Endometrium (tissue), 2 donors: ENCODE data around the gene BCOR.

Experiments used
- FAIRE-seq: peaks from 2 replicates; lab custom pipeline; 2012; peaks lifted over from hg19 to GRCh38; lab: Jason Lieb, UNC
- donor health status: control.
- donor health status: control.

The BCOR gene

GRCh38 chrX:40097504-40098263 is at the start of gene BCOR:
BCOR (minus strand) TSS chrX:40097958; CDS start chrX:40077929, 20,029 bp downstream.
- FAIRE-seq, result no peak

DNA sequence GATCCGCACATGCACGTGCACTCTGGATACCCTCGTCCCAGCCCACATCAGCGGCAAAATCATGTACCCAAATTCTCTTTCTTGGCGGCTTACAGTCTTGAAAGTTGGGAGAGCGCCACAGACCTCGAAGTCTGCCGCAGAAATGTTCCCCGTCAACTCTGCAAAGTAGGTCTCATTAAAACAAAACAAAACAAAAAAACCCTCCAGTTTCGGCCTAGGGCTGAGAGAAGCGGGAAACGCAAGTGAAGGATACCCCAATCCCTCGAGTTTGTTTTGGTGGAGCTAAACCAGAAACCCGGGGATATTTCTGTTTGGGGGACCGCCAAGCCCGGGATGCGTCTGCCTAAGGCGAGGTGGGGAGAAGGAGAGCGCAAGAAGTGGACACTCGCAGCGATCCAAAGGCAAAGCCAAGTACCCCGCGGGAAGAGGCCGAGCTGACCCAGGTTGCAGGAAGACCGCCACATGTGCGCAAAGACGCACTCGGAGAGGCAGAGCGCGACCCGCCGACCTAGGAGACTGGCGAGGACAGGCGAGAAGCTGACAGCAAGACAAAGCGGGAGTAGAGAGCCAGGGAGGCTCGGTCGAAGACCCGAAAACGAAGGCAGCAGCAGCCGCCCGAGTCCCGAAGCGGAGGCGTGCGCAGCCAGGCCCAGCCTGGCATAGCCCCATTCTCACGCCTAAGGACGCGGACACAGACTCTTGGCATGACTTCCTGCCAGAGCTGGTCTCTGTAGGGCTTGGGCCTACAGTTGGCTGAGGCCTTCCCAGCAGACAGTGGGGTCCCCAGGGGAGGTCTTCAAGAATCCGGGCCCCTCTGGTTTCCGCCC is 49.6 kb upstream of the BCOR start:
- no peak for FAIRE-seq

DNA sequence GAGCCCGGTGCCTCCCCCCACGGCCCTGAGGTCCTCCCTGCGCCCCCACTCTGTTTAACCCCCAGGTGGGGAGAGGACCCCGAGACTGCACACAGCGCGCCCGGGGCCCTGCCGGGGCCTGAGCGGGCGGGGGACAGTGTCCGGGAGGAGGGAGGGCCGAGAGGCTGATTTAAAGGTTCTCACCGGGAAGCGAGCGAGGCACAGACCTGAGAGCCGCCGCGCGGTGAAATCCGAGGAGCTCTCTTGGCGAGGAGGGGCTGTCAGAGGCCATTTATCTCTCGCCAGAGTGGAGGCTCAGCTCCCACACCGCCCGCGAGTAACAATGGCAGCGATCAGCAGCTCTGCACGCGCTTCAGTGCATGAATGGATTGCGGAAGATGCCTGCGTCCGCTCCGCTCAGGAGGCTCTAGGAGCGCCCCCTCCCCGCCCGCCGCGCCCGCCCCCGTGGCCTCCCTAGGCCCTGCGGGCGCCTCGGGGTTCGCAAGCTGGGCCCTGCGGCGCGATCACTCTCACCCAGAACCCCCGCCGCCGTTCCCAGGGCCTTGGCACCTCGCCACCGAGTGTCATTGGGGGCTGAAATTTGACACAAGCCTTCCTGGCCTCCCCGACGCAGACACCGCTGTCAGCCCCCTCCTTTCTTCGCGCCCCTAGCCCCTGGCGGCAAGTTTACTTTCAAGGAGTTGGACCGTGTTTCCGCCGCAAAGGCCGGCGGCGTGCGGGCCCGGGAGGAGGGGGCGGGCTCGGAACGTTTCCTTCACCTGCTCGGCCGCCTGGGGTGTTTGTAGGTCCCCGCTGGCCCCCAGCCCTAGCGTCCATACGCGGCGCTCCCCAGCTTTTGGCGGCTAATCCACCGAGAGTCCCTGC is 48.7 kb upstream of the BCOR start:
- FAIRE-seq, result no peak

DNA sequence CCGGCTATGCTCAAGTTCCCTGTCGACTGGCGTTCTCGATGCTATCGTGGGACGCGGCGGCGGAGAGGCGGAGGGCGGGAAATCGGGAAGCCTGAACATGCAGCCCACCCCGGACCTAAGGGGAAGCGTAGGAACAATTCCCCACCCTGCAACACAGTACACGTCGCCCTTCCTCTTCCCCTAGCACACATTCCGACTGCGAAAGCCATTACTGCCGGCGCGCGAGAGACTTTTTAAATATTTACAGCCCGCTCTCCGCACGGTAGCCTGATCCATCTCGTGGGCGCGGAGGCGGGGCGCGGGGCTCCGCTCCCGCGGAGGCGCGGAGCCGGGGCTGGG is 48.1 kb upstream of the BCOR start:
- no peak for FAIRE-seq

DNA sequence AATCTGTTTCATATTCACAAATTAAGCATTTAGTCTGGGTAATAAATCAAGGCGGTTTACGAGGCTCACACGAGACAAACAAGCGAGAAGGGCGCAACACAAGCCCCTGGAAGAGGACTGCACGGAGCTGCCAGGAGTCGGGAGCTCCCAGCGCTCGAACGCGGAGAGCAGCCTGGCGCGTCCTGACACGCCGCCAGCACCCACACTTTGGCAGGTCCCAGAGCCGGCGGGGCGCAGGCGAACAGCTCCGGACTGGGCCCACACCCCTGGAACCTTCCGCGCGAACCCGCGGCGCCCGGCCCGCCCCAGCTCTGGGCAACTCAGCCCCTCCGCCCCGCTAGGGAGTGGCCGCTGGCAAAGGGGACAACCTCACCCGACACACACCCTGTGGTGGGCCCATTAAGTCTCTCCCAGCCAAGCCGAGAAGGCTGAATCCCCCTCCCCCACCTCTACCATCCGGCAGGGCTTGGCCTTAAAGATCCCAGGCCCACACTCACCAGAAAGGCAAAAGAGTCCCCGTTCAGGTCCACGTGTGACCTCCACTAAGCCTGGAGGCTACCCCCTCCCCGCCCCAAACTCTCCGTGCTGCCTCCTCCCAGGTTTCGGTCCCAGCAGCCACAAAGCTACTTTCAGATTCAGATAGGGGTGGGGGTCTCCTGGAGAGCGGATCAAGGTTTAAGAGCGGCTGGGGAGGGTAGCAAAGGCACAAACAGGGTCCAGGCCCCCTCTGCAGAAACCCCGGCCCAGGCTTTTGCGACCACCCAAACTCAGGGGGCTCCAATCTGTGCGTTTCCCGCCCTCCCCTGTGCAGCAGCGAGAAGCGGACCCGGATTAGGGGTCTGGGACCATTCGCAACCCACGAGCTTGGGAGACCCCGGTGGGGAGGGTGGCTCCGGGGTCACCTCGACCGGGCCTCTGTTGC is 47.5 kb upstream of the BCOR start:
- FAIRE-seq, result no peak

GRCh38 chrX:40144576-40144975 is 46.8 kb upstream of the BCOR start:
- FAIRE-seq, result no peak

GRCh38 chrX:40143987-40144386 is 46.2 kb upstream of the BCOR start:
- no peak for FAIRE-seq

DNA sequence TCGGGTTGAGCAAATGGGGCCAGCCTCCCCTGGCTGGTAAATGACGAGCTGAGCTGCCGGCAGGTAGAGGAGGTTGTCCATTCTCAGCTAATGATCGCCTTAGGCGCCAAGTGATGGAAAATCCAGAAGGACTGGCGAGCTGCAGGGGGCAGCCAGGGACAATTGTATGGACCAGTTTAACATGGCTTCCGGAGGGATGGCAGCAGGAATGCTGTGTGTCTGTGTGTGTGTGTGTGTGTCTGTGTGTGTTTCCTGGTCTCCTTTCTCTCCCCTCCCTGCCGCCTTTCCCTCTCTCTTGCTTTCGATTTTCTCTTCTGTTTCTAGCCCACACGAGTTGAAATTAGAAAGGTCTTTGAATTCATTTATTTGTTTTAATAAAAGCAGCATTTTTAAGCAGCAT is 45.2 kb upstream of the BCOR start:
- no peak for FAIRE-seq

GRCh38 chrX:40142417-40142816 is 44.7 kb upstream of the BCOR start:
- FAIRE-seq, result no peak

DNA sequence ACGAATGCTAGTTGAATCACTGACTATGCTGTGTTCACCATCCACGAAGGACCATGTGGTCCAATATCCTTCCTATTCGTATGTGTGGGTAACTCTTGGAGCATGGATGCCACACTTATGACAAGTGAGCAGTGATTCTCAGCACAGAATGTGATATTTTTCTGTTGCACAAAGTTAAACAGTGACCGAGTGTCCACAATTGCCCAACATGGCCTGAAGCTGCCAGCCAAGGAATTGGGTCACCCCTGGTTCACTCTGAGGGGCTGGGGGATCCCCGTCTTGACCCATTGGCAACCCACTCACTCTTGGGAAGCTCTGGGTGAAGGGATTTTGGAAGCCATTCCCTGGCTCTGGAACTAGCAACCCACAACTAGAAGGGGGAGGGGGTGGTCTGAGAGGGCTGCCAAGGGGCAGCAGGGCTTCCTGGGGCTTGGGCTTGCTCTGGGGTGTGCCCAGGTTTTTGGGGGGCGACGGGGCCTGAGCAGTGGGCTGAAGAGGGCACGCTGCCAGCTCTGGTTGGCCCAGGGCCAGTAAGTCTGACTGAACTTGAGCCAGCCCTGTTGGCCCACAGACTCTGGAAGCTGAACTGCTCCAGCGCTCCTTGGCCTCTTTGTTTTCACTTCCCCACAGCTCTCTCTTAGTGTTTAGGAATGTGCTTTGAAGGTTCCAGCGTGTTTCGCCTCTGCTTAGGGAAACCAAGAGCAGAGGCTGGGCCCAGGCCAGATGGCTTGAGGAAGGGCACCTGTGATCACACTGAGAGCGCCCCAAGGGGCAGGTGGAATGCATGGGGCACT is 43.1 kb upstream of the BCOR start:
- no peak for FAIRE-seq

DNA sequence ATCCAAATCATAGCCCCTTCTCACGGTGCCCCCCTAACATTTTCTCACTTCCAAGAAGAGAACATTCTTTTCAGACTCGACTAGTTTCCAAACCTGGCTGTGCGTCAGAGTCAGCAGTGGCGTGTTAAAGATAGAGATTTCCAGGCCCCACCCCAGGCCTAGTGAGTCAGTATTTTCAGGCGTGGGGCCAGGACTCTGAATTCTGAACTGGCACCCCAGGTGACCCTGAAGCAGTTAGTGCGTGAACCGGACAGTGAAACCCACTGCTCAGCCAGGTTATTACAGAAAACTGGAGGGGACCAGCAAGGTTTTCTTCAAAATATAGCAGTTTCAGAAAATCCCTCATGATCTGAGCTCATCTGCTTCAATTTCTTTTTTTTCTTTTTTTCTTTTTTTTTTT is 35.0 kb upstream of the BCOR start:
- no peak for FAIRE-seq

GRCh38 chrX:40131654-40132337 is 34.0 kb upstream of the BCOR start:
- no peak for FAIRE-seq

GRCh38 chrX:40130207-40130606 is 32.4 kb upstream of the BCOR start:
- FAIRE-seq, result no peak

GRCh38 chrX:40127052-40127451 is 29.3 kb upstream of the BCOR start:
- no peak for FAIRE-seq

GRCh38 chrX:40122487-40122886 is 24.7 kb upstream of the BCOR start:
- FAIRE-seq, result no peak

DNA sequence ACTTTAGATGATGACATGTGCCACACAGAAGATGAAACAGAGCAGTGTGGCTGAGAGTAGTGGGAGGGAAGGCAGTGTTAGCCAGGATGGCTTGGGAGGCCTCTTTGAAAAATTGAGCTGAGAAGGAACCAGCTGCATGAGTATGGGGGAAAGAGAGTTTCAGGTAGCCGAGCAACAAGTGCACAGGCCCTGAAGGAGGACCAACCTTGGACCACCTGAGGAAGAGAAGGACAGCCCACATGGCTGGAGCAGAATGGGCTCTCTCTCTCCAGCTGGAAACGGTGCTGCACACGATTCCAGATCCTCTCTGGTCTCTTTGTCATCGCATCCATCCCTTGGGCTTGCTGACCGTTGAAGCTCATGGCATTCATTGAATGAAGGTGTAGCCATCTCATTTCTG is 23.9 kb upstream of the BCOR start:
- no peak for FAIRE-seq

GRCh38 chrX:40120838-40121580 is 23.3 kb upstream of the BCOR start:
- FAIRE-seq, result no peak

DNA sequence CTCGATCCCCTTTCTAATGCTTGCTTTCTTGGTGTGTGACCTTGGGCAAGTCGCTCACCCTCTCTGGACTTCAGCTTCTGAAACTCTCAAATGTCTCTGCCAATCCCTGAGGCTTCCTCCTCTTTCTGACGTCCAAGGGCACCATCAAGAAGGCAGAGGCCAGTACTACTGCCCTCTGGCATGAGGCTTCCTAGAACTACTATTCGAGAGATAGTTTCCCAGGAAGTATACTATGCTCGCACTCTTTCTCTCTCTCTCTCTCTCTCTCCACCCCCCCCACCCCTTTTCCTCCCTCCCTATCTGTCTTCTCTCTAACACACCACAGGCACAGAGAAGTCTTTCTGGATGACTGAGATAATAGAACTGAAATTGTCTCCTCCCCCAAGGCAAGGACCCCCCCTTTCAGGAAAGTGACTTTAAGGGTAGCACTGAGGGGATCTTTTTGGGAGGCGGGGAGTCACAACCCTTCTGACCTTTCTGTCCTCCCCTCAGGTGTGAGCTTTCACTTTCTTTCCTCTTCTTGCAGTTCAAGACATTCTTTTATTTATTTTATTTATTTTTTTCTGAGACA is 20.0 kb upstream of the BCOR start:
- FAIRE-seq, result no peak

DNA sequence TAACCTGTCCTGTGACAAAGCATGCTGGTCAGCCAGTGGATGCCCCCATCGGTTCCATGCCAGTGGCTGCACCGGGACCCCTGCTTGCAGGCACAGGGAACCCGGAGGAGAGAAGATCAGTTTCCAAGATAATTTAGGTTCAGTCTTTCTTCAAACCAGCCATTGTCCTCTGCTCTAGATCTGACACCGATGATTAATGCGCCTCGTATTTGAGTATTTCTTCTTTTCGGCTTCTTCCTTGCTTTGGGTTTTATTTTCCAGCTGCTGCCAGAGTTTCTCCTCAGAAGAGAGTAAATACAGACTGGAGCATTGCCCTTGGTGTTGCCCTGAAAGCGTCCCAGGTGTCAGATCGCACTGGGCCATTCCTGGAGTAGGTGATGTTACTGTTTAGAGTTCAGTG is 19.2 kb upstream of the BCOR start:
- FAIRE-seq, result no peak
